ES-I3 (cell line): ENCODE results near the gene ECE1.
"Not testable (repeated sequence)": the region's sequence is repeated elsewhere in the genome, so short reads cannot be mapped to it uniquely, and the experiment has no call there.

Experiments used
- H3K36me3 ChIP-seq: 2 replicates; pipeline ENCODE4 v1.6.1; 2013; ENCODE audit warnings: mild to moderate bottlenecking, low read length, control low read depth, moderate library complexity; ENCODE audit not compliant: insufficient read depth
- H3K4me1 ChIP-seq: 2 replicates; pipeline ENCODE4 v1.6.1; 2013; ENCODE audit warnings: mild to moderate bottlenecking, control low read depth, low read length; ENCODE audit not compliant: insufficient read depth
- H3K9ac ChIP-seq: 2 replicates; pipeline ENCODE4 v1.6.1; 2013; ENCODE audit warnings: low read depth, mild to moderate bottlenecking, low read length, moderate library complexity
- H3K9me3 ChIP-seq: 2 replicates; pipeline ENCODE4 v1.6.1; 2013; ENCODE audit warnings: mild to moderate bottlenecking, low read length, moderate library complexity; ENCODE audit not compliant: control insufficient read depth, insufficient read depth

The ECE1 gene

GRCh38 chr1:21189421-21189820 lies 100.8 kb downstream of the ECE1 start:
- H3K4me1 ChIP-seq = no peaks in the 10 kb centered on the region
- no peak overlapping the region for H3K9ac ChIP-seq
- H3K36me3 ChIP-seq = no peaks in the 10 kb centered on the region
- H3K9me3 ChIP-seq = no peaks in the 10 kb centered on the region

GRCh38 chr1:21188235-21188634 lies 102.0 kb downstream of the ECE1 start:
- H3K4me1 ChIP-seq = no peaks in the 10 kb centered on the region
- no peak overlapping the region for H3K9ac ChIP-seq
- no peaks in the 10 kb centered on the region for H3K9me3 ChIP-seq
- H3K36me3 ChIP-seq = no peaks in the 10 kb centered on the region

DNA sequence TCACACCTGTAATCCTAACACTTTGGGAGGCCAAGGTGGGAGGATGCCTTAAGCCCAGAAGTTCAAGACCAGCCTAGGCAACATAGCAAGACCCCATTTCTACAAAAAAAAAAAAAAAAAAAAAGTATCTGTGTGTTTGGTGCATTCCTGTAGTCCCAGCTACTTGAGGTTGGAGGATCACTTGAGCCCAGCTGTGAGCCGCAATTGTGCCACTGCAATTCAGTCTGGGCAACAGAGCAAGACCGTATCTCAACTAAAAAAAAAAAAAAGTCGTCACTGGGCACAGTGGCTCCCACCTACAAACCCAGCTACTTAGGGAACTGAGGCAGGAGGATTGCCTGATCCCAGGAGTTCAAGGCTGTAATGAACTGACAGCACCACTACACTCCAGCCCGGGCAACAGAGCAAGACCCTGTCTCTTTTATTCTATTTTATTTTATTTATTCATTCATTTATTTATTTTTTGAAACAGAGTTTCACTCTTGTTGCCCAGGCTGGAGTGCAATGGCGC lies 105.0 kb downstream of the ECE1 start:
- Histone ChIP-seq H3K36me3 (no peaks in the 10 kb centered on the region), H3K9ac (no peak overlapping the region), H3K4me1 (no peaks in the 10 kb centered on the region), H3K9me3 (no peaks in the 10 kb centered on the region)

- H3K9me3 ChIP-seq = no peaks in the 10 kb centered on the region
- no peak overlapping the region for H3K9ac ChIP-seq
- no peaks in the 10 kb centered on the region for H3K4me1 ChIP-seq
- no peaks in the 10 kb centered on the region for H3K36me3 ChIP-seq
These were observed 106.0 kb downstream of the ECE1 start for GRCh38 chr1:21184276-21184675.

DNA sequence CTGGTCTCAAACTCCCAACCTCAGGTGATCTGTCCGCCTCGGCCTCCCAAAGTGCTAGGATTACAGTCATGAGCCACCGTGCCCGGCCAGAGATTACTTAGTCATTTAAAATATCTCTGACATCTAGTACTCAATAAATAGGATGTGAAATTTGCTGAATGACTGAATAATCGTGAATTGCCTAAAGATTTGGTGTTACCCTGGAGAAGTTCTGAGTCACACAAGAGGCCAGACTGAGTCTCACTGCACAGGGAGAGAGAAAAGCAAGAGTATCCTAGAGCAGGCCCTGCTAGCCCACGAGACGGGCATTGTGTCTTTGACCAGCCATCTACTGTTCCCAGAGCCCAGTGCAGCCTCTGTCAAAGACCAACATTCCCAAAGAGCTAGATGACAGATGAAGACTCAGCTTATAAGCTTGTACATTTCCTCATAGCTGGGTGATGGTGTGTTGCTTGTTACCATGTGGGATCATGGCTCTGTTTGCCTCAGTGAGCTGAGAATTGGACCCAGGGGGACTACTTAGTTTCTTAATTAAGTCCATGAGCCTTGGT lies 108.0 kb downstream of the ECE1 start:
- no peaks in the 10 kb centered on the region for H3K9me3 ChIP-seq
- H3K9ac ChIP-seq = no peak overlapping the region
- no peaks in the 10 kb centered on the region for H3K4me1 ChIP-seq
- no peaks in the 10 kb centered on the region for H3K36me3 ChIP-seq

GRCh38 chr1:21178271-21178670 lies 112.0 kb downstream of the ECE1 start:
- not testable (repeated sequence) for H3K36me3 ChIP-seq, H3K4me1 ChIP-seq, H3K9me3 ChIP-seq, H3K9ac ChIP-seq

- Histone ChIP-seq H3K9ac (peak within 1 kb of the TSS; percentile 79), H3K9me3 (no peaks in the 10 kb centered on the region), H3K36me3 (no peaks in the 10 kb centered on the region), H3K4me1 (no peaks in the 10 kb centered on the region)
These were observed 113.4 kb downstream of the ECE1 start, which contains the start of gene EIF4G3 for GRCh38 chr1:21176586-21177555. Gene EIF4G3, minus strand, starts transcription at chr1:21176897. Its CDS starts 174,155 bp downstream, at chr1:21002742.

DNA sequence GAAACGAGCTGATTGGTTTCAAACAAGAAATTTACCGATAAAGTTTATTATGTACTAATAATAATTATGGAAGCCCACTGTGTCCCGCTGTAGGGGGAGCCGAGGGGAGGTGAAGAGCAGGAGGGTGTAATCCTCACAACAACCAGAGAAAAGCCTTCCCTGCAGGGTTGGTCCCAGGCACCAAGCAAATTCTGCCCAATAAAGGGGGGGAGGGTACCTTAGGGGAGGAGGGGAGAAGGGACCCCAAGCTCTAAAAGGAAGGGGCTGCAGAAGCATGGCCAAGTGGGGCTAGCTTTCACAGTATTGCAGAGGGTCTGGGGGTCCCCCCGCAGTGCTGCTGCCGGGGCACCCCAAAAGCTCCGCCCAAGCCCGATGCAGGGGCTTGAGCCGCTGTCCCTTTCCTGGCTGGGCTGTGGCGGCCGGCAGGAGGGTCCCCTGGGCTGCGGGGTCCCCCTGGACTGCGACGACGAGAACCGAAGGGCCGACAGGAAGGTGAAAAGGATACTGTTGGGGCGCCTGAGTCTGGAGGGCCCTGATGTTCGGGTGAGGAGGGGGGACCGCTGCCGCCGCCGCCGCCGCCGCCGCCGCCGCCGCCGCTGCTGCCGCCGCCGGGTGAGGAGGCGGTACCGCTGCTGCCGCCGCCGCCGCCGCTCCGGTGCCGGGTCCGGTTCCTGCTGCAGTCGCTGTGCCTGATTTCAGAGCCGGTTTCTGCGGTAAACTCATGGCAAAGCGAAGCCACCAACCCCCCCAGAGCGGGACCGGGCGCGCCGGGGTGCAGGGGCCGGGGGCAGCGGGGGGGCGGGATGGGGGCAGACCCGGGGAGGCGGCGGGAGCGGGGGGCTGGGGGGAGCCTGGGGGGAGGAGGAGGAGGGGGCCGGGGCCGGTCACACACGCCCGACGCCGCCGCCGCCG lies 114.3 kb downstream of the ECE1 start:
- Histone ChIP-seq H3K36me3 (no peaks in the 10 kb centered on the region), H3K9me3 (no peaks in the 10 kb centered on the region), H3K4me1 (no peaks in the 10 kb centered on the region), H3K9ac (peak overlapping the region; percentile 79)

- H3K9ac ChIP-seq = peak overlapping the region; percentile 79
These were observed 115.0 kb downstream of the ECE1 start for GRCh38 chr1:21175324-21175669.

DNA sequence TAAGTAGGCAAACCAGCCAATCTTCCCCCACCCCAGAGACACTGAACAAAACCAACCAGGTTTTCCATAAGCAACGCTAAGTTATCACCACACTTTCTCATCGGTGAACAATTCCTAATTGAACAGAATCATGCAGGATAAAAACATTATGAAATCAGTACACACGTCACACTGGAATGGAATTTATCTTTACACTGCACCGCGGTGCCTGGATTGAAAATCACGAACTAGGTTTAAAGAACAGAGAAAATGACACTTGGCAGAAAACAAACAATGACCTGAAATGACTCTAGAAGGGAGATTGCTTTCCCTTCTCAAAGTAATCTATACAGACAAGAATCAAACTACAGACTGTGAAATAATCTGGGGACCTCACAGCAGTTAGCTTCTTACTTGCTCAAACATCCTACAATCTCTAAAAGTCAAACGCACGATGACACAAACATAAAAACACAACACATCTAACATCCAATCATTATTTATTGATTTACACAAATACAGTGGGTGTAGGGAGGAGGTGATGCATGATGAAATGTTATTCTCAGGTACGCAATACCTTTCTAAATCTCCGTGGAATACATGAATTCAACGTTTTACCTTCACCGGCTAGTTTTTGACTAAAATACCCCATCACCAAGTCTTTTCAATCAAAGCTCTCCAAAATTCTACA lies 115.5 kb downstream of the ECE1 start:
- H3K9me3 ChIP-seq = no peaks in the 10 kb centered on the region
- no peaks in the 10 kb centered on the region for H3K36me3 ChIP-seq
- peak overlapping the region; percentile 79 for H3K9ac ChIP-seq
- H3K4me1 ChIP-seq = no peaks in the 10 kb centered on the region

More at GRCh38 chr1:21175324-21175669, 115.0 kb downstream of the ECE1 start:
- Histone ChIP-seq H3K9me3 (no peaks in the 10 kb centered on the region), H3K4me1 (no peaks in the 10 kb centered on the region), H3K36me3 (no peaks in the 10 kb centered on the region)

DNA sequence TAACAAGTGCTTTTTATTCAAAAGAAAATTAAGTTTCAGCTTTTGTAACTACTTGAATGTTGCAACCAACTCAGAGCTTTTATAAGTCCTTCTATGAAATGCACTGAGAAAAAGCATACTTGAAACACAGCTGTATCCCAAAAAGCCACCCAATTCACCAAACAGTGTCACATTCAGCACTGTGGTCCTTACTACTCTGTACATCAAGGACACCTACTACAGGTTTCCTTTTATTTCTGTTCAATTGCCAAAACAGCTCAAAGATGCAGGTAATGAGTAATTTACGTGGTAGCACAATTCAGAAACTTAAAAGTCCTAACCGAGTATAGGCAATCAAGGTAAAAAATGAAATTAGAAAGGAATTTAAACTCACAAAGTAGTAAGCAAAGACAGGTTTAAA lies 116.0 kb downstream of the ECE1 start:
- Histone ChIP-seq H3K9ac (peak overlapping the region; percentile 79; the same call in 1 of the 2 replicates), H3K36me3 (no peaks in the 10 kb centered on the region), H3K9me3 (no peaks in the 10 kb centered on the region)

GRCh38 chr1:21173096-21173495 lies 117.2 kb downstream of the ECE1 start:
- not testable (repeated sequence) for H3K9me3 ChIP-seq, H3K36me3 ChIP-seq, H3K9ac ChIP-seq, H3K4me1 ChIP-seq

More for the DNA sequence above, 116.0 kb downstream of the ECE1 start:
- H3K4me1 ChIP-seq = no peaks in the 10 kb centered on the region

GRCh38 chr1:21170837-21171236 lies 119.4 kb downstream of the ECE1 start:
- not testable (repeated sequence) for H3K9me3 ChIP-seq, H3K36me3 ChIP-seq, H3K4me1 ChIP-seq, H3K9ac ChIP-seq

GRCh38 chr1:21168444-21168843 lies 121.8 kb downstream of the ECE1 start:
- H3K4me1 ChIP-seq = no peaks in the 10 kb centered on the region
- H3K36me3 ChIP-seq = no peaks in the 10 kb centered on the region; the same call in 1 of the 2 replicates
- no peaks in the 10 kb centered on the region for H3K9me3 ChIP-seq
- H3K9ac ChIP-seq = no peak overlapping the region
